Measurements from ENCODE around the gene NXNL1. TPM values are rescaled to one million over a fixed set of nuclear protein-coding genes. Genes with fewer than 3 reads are reported as not detected.

NXNL1 gene
- total and polyA plus RNA-seq, 10 donors, result not detected

DNA sequence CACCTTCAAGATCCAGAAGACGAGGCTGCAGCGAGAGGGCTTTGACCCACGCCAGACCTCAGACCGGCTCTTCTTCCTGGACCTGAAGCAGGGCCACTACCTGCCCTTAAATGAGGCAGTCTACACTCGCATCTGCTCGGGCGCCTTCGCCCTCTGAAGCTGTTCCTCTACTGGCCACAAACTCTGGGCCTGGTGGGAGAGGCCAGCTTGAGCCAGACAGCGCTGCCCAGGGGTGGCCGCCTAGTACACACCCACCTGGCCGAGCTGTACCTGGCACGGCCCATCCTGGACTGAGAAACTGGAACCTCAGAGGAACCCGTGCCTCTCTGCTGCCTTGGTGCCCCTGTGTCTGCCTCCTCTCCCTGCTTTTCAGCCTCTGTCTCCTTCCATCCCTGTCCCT lies 43.7 kb upstream of the NXNL1 start:
- no peak for DNase-seq
- Histone ChIP-seq H3K36me3 (peaks cover 0 to 65% (median 5%) of the 10 kb centered on the region in 6 donors), H3K9me3 (no peaks in the 10 kb centered on the region), H3K27me3 (replicated peaks in 1 of 7) (no peaks in the 10 kb centered on the region), H3K27ac (peak overlapping the region in 1 of 8 donors; percentile 9), H3K4me3 (no peak overlapping the region), H3K4me1 (peaks cover 0 to 69% (median 26%) of the 10 kb centered on the region in 6 donors)
- 91 to 96% (median 94%) methylated on average over 12 to 13 of the region's 13 CpGs for WGBS, 5 donors
- intact Hi-C loops (cut with DNase I; ENCODE audit: low total_unique reads), result no loop called here
- TF ChIP-seq POLR2A (IDR thresholded peaks at IDR 0.05) (no peak), POLR2AphosphoS5 (IDR thresholded peaks at IDR 0.05) (peak in 2 of 3 donors; percentile 7 to 36)

GRCh38 chr19:17504030-17504429 lies 43.3 kb upstream of the NXNL1 start:
- Histone ChIP-seq H3K4me3 (no peak overlapping the region), H3K9me3 (no peaks in the 10 kb centered on the region), H3K4me1 (peaks cover 0 to 69% (median 29%) of the 10 kb centered on the region in 6 donors), H3K27ac (peak overlapping the region in 1 of 8 donors; percentile 9), H3K27me3 (replicated peaks in 1 of 7) (no peaks in the 10 kb centered on the region), H3K36me3 (peaks cover 0 to 63% (median 5%) of the 10 kb centered on the region in 6 donors)
- no peak for TF ChIP-seq POLR2AphosphoS5 (IDR thresholded peaks at IDR 0.05)
- no peak for TF ChIP-seq POLR2A (IDR thresholded peaks at IDR 0.05)
- TF ChIP-seq, protein P1, sequence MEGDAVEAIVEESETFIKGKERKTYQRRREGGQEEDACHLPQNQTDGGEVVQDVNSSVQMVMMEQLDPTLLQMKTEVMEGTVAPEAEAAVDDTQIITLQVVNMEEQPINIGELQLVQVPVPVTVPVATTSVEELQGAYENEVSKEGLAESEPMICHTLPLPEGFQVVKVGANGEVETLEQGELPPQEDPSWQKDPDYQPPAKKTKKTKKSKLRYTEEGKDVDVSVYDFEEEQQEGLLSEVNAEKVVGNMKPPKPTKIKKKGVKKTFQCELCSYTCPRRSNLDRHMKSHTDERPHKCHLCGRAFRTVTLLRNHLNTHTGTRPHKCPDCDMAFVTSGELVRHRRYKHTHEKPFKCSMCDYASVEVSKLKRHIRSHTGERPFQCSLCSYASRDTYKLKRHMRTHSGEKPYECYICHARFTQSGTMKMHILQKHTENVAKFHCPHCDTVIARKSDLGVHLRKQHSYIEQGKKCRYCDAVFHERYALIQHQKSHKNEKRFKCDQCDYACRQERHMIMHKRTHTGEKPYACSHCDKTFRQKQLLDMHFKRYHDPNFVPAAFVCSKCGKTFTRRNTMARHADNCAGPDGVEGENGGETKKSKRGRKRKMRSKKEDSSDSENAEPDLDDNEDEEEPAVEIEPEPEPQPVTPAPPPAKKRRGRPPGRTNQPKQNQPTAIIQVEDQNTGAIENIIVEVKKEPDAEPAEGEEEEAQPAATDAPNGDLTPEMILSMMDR (IDR thresholded peaks at IDR 0.05 in 8 of 11, conservative IDR thresholded peaks at IDR 0.05 in 3 of 11), result no peak
- no peak for DNase-seq
- WGBS, 5 donors, result 87 to 98% (median 91%) methylated on average over 2 of the region's 2 CpGs
- intact Hi-C loops (cut with DNase I; ENCODE audit: low total_unique reads), result no loop called here

DNA sequence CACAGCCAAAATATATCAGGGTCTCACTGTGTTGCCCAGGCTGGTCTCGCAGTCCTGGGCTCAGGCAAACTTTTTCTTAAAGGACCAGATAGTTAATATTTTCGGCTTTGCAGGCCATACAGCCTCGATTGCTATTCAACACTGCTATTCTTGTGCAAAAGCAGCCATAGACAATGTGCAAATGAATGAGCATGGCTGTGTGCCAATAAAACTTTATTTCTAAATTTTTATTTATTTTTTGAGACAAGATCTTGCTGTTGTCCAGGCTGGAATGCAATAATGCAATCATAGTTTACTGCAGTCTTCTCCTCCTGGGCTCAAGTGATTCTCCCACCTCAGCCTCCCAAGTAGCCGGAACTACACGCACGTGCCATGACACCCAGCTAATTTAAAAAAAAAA lies 42.5 kb upstream of the NXNL1 start:
- peaks cover 0 to 55% (median 5%) of the 10 kb centered on the region in 6 donors for H3K36me3 ChIP-seq
- DNase-seq, result no peak
- TF ChIP-seq, protein P1 (IDR thresholded peaks at IDR 0.05 in 8 of 11, conservative IDR thresholded peaks at IDR 0.05 in 3 of 11), result no peak
- TF ChIP-seq POLR2AphosphoS5 (IDR thresholded peaks at IDR 0.05) (no peak), POLR2A (IDR thresholded peaks at IDR 0.05) (no peak)
- H3K9me3 ChIP-seq, result no peaks in the 10 kb centered on the region
- 91 to 96% (median 95%) methylated on average over 6 of the region's 6 CpGs for WGBS, 5 donors
- H3K27ac ChIP-seq, result no peak overlapping the region
- no peak overlapping the region for H3K4me3 ChIP-seq
- peaks cover 0 to 69% (median 29%) of the 10 kb centered on the region in 6 donors for H3K4me1 ChIP-seq
- no peaks in the 10 kb centered on the region for H3K27me3 ChIP-seq (replicated peaks in 1 of 7)
- intact Hi-C loops (cut with DNase I; ENCODE audit: low total_unique reads), result no loop called here

- no peak for DNase-seq
- TF ChIP-seq POLR2A (IDR thresholded peaks at IDR 0.05) (no peak), POLR2AphosphoS5 (IDR thresholded peaks at IDR 0.05) (peak in 1 of 3 donors; percentile 49)
- TF ChIP-seq, protein P1 (IDR thresholded peaks at IDR 0.05 in 8 of 11, conservative IDR thresholded peaks at IDR 0.05 in 3 of 11), result no peak
- intact Hi-C loops (cut with DNase I; ENCODE audit: low total_unique reads), result no loop called here
- Histone ChIP-seq H3K27ac (peak overlapping the region; percentile 13 to 85 (median 76)), H3K9me3 (no peaks in the 10 kb centered on the region), H3K36me3 (peaks cover 0 to 42% (median 5%) of the 10 kb centered on the region in 6 donors), H3K4me1 (peaks cover 0 to 72% (median 37%) of the 10 kb centered on the region in 6 donors), H3K4me3 (peak overlapping the region in 1 of 8 donors; percentile 24), H3K27me3 (replicated peaks in 1 of 7) (no peaks in the 10 kb centered on the region)
- 89 to 96% (median 91%) methylated on average over 20 to 27 of the region's 27 CpGs for WGBS, 5 donors
These were observed 39.9 kb upstream of the NXNL1 start for GRCh38 chr19:17500447-17501198.

Measured in spleen (tissue), 11 donors.